Activated T-helper 1 cell treated with anti-CD3 and anti-CD28 coated beads, Interleukin-12 subunit alpha, Interleukin-12 subunit beta, Interleukin-2, Interleukin-4 antibody, amounts not matched to agents 30 ng/mL and 10 ng/mL and 1 ng/mL, durations not matched to agents 14 hours and 24 hours and 36 hours (primary cell): ENCODE measurements around the gene EIF4G3. TPM values are rescaled to one million over a fixed set of nuclear protein-coding genes. Genes with fewer than 3 reads are reported as not detected.
"Not testable (repeated sequence)": the region's sequence is repeated elsewhere in the genome, so short reads cannot be mapped to it uniquely, and the experiment has no call there.

ENCODE experiments used
- DNase-seq: peaks from one replicate; pipeline ENCODE4 v3.0.0; 2021; ENCODE audit warnings: low spot score
- H3K27ac Mint-ChIP-seq: one replicate; pipeline ENCODE4 v1.8.0; 2021; ENCODE audit warnings: mild to moderate bottlenecking, mixed read lengths
- H3K27me3 Mint-ChIP-seq: one replicate; pipeline ENCODE4 v1.8.0; 2022; ENCODE audit warnings: mild to moderate bottlenecking, moderate library complexity, mixed read lengths; ENCODE audit not compliant: insufficient read depth
- H3K36me3 Mint-ChIP-seq: one replicate; pipeline ENCODE4 v1.8.0; 2021; ENCODE audit warnings: low read depth, mixed read lengths
- H3K4me1 Mint-ChIP-seq: one replicate; pipeline ENCODE4 v1.8.0; 2021; ENCODE audit warnings: low read depth, mixed read lengths
- H3K4me3 Mint-ChIP-seq: one replicate; pipeline ENCODE4 v1.8.0; 2021; ENCODE audit warnings: mild to moderate bottlenecking, moderate library complexity, mixed read lengths
- H3K9me3 Mint-ChIP-seq: one replicate; pipeline ENCODE4 v1.8.0; 2021; ENCODE audit warnings: mixed read lengths
- intact Hi-C: fragments of 100-400 bp; cut with micrococcal nuclease; formaldehyde crosslinking; loops from one replicate; pipeline ENCODE4 v1.15.1; 2024
- total RNA-seq: library from RNA; stranded (reverse); gene quantifications from 2 replicates; pipeline ENCODE4 v1.2.3, GENCODE V29; 2022

The EIF4G3 gene
- total RNA-seq, 1 donor from 2014 or later: 67.5 TPM

DNA sequence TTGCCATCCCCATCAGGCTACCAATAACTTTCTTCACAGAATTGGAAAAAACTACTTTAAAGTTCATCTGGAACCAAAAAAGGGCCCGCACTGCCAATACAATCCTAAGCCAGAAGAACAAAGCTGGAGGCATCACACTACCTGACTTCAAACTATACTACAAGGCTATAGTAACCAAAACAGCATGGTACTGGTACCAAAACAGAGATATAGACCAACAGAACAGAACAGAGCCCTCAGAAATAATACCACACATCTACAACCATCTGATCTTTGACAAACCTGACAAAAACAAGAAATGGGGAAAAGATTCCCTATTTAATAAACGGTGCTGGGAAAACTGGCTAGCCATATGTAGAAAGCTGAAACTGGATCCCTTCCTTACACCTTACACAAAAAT lies 84.2 kb downstream of the EIF4G3 start:
- H3K27me3 Mint-ChIP-seq, H3K27ac Mint-ChIP-seq, H3K4me3 Mint-ChIP-seq, intact Hi-C loops, H3K9me3 Mint-ChIP-seq, DNase-seq: not testable (repeated sequence)
- Mint-ChIP-seq H3K4me1 (peaks cover 20% of the 10 kb centered on the region), H3K36me3 (peaks cover 37% of the 10 kb centered on the region)

DNA sequence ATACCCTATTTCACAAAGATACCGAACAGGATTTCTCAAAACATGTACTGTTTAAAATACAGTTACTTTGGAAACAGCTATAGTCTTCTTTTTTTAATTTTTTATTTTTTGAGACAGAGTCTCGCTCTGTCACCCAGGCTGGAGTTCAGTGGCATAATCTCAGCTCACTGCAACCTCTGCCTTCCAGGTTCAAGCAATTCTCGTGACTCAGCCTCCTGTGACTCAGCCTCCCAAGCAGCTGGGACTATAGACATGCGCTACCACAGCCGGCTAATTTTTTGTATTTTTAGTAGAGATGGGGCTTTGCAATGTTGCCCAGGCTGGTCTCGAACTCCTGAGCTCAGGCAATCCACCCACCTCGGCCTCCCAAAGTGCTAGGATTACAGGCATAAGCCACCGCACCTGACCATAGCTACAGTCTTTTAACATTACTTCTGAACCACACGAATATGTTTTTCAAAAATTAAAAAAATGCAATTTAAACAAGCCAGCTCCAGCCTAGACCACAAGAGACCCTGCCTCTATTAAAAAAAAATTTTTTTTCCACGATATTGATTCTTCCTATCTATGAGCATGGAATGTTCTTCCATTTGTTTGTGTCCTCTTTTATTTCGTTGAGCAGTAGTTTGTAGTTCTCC lies 85.5 kb downstream of the EIF4G3 start:
- H3K27me3 Mint-ChIP-seq, intact Hi-C loops, H3K9me3 Mint-ChIP-seq, H3K27ac Mint-ChIP-seq, DNase-seq, H3K4me3 Mint-ChIP-seq: not testable (repeated sequence)
- Mint-ChIP-seq H3K4me1 (peaks cover 20% of the 10 kb centered on the region), H3K36me3 (peaks cover 34% of the 10 kb centered on the region)

- Mint-ChIP-seq H3K4me1 (peaks cover 20% of the 10 kb centered on the region), H3K27ac (no peak overlapping the region), H3K27me3 (no peaks in the 10 kb centered on the region), H3K4me3 (no peak overlapping the region), H3K36me3 (peaks cover 34% of the 10 kb centered on the region), H3K9me3 (peaks cover 5% of the 10 kb centered on the region)
- intact Hi-C loops: no loop called here
- DNase-seq: no peak
These were observed 86.2 kb downstream of the EIF4G3 start for GRCh38 chr1:21090463-21090862.

DNA sequence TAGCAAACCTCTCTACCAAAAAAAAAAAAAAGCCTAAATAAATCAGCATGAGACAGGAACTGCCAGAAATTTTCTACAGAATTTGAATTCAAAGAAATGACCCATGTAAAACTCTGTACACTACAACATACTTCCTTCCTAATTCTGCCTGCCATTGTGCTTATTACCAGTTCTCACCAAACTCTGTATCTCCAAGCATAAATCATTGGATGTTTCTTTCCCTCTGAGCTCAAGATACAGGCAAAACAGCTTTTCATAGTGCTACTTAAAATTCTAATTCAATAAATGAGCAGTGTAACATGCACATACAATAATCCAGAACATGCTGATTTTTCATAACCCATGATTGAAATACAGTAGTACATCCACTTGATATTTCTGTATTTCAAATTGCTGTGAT lies 87.0 kb downstream of the EIF4G3 start:
- DNase-seq: no peak
- H3K4me1 Mint-ChIP-seq: peaks cover 20% of the 10 kb centered on the region
- intact Hi-C loops: no loop called here
- no peaks in the 10 kb centered on the region for H3K27me3 Mint-ChIP-seq
- H3K9me3 Mint-ChIP-seq: peaks cover under 1% of the 10 kb centered on the region
- no peak overlapping the region for H3K4me3 Mint-ChIP-seq
- H3K36me3 Mint-ChIP-seq: peaks cover 31% of the 10 kb centered on the region
- no peak overlapping the region for H3K27ac Mint-ChIP-seq

- Mint-ChIP-seq H3K27me3 (no peaks in the 10 kb centered on the region), H3K36me3 (peaks cover 31% of the 10 kb centered on the region), H3K4me3 (no peak overlapping the region), H3K27ac (no peak overlapping the region), H3K9me3 (no peaks in the 10 kb centered on the region), H3K4me1 (peaks cover 25% of the 10 kb centered on the region)
- intact Hi-C loops: no loop called here
- DNase-seq: no peak
These were observed 87.4 kb downstream of the EIF4G3 start for GRCh38 chr1:21089299-21089698.

DNA sequence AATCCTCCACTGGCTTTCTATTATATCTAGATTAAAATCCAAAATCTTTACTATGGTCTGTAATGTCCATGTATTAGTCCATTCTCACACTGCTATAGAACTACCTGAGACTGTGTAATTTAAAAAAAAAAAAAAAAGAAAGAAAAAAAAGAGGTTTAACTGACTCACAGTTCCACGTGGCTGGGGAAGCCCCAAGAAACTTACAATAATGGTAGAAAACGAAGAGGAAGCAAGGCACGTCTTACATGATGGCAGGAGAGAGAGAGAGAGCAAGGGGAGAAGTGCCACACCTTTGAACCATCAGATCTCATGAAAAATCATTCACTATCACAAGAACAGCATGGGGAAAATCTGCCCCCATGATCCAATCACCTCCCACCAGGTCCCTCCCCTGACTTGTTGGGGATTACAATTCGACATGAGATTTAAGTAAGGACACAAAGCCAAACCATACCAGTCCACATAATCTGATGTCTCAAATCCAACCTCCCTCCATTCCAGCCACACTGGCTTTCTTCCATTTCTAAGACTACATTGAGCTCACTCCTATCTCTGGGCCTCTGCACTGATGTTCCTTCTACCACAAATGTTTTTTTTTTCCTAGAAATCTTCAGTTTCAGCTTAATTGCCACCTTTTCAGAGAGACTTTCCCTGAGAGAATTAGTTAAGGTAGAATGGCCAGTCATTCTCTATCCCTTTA lies 92.4 kb downstream of the EIF4G3 start:
- Mint-ChIP-seq H3K27ac (no peak overlapping the region), H3K27me3 (no peaks in the 10 kb centered on the region), H3K36me3 (peaks cover 15% of the 10 kb centered on the region), H3K9me3 (no peaks in the 10 kb centered on the region), H3K4me1 (peaks cover 19% of the 10 kb centered on the region), H3K4me3 (no peak overlapping the region)
- intact Hi-C loops: no loop called here
- DNase-seq: no peak

DNA sequence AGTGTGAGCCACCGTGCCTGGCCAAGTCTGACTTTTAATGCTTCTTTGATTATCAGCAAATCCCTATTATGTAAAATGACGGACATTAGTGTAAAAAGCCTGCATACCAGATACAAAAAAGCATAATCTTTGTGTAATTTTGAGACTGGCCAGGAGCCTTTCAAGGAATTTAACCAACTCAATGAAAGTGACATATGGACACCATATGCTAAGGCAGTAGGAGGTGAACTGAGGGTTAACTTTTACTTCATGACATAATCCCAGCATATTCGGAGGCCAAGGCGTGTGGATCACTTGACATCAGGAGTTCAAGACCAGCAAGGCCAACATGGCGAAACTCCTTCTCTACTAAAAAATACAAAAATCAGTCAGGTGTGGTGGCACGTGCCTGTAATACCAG lies 94.6 kb downstream of the EIF4G3 start:
- Mint-ChIP-seq H3K36me3 (peaks cover 14% of the 10 kb centered on the region), H3K4me3 (no peak overlapping the region)

DNA sequence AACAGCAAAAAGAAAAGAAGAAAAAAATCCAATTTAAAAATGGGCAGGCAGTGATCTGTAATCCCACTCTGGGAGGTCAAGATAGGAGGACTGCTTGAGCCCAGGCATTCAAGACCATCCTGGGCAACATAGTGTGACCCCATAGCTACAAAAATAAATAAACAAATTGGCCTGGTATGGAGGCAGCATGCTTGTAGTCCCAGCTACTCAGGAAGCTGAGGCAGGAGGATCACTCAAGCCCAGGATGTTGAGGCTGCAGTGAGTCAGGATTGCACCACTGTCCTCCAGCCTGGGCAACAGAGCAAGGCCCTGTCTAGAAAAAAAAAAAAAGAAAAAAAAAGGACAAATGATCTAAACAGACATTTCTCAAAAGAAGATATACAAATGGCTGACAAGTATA lies 99.6 kb downstream of the EIF4G3 start:
- no peaks in the 10 kb centered on the region for H3K27me3 Mint-ChIP-seq
- peaks cover 10% of the 10 kb centered on the region for H3K36me3 Mint-ChIP-seq
- H3K4me3 Mint-ChIP-seq: no peak overlapping the region
- intact Hi-C loops: no loop called here
- H3K27ac Mint-ChIP-seq: no peak overlapping the region
- peaks cover 22% of the 10 kb centered on the region for H3K4me1 Mint-ChIP-seq
- DNase-seq: no peak
- H3K9me3 Mint-ChIP-seq: no peaks in the 10 kb centered on the region

More for the DNA sequence above, 94.6 kb downstream of the EIF4G3 start:
- Mint-ChIP-seq H3K4me1 (peaks cover 21% of the 10 kb centered on the region), H3K9me3 (no peaks in the 10 kb centered on the region), H3K27ac (no peak overlapping the region), H3K27me3 (no peaks in the 10 kb centered on the region)
- no peak for DNase-seq
- intact Hi-C loops: no loop called here

DNA sequence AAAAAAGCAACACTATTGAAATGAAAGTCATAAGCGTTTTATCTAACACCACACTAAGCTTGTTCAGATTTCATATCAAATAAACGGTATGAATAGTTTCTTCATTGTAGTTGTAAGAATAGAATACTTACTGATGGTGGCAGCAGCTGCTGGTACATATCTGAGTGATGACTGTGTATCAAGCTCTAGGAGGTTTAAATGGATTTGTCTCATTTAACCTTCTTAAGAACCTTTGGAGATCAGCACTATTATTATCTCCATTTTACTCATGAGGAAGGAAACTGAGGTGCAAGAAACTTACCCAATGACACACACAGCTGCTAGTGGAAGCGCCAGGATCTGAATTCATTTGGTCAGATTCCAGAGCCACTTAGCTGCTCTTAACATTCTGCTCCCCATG lies 104.0 kb downstream of the EIF4G3 start:
- Mint-ChIP-seq H3K27ac (no peak overlapping the region), H3K9me3 (no peaks in the 10 kb centered on the region), H3K36me3 (peaks cover 8% of the 10 kb centered on the region), H3K4me3 (no peak overlapping the region), H3K27me3 (no peaks in the 10 kb centered on the region), H3K4me1 (peaks cover 15% of the 10 kb centered on the region)
- DNase-seq: no peak
- intact Hi-C loops: no loop called here

GRCh38 chr1:21069549-21069948 lies 107.1 kb downstream of the EIF4G3 start:
- no peaks in the 10 kb centered on the region for H3K36me3 Mint-ChIP-seq
- no peak for DNase-seq
- intact Hi-C loops: no loop called here
- no peak overlapping the region for H3K4me3 Mint-ChIP-seq
- no peaks in the 10 kb centered on the region for H3K9me3 Mint-ChIP-seq
- no peak overlapping the region for H3K27ac Mint-ChIP-seq
- H3K27me3 Mint-ChIP-seq: no peaks in the 10 kb centered on the region
- no peaks in the 10 kb centered on the region for H3K4me1 Mint-ChIP-seq

DNA sequence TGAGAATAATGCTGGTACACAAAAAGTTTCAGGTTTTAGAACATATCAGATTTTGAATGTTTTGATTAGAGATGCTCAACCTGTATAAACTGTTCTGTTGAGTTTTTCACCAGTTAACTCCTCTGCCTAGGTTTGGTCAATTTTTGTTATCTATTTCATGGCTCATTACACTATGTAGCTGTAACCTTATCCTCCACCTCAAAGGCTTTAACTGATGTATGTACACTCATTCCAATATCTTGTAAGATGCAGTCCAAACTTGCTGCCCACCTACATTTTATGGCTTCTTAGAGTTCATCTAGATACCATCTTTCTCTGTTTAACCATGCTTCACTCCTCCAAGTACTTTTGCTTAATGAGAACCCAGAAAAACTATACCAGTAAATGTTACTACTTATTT lies 107.8 kb downstream of the EIF4G3 start:
- no peak overlapping the region for H3K4me3 Mint-ChIP-seq
- H3K4me1 Mint-ChIP-seq: no peaks in the 10 kb centered on the region
- intact Hi-C loops: no loop called here
- H3K27ac Mint-ChIP-seq: no peak overlapping the region
- H3K27me3 Mint-ChIP-seq: no peaks in the 10 kb centered on the region
- H3K36me3 Mint-ChIP-seq: no peaks in the 10 kb centered on the region
- H3K9me3 Mint-ChIP-seq: no peaks in the 10 kb centered on the region
- no peak for DNase-seq

GRCh38 chr1:21067551-21068227 lies 109.0 kb downstream of the EIF4G3 start:
- intact Hi-C loops: no loop called here
- H3K27me3 Mint-ChIP-seq: no peaks in the 10 kb centered on the region
- H3K36me3 Mint-ChIP-seq: no peaks in the 10 kb centered on the region
- no peak for DNase-seq
- no peak overlapping the region for H3K27ac Mint-ChIP-seq
- no peaks in the 10 kb centered on the region for H3K4me1 Mint-ChIP-seq
- no peak overlapping the region for H3K4me3 Mint-ChIP-seq
- no peaks in the 10 kb centered on the region for H3K9me3 Mint-ChIP-seq

- H3K27ac Mint-ChIP-seq: no peak overlapping the region
- no peaks in the 10 kb centered on the region for H3K4me1 Mint-ChIP-seq
- no peak overlapping the region for H3K4me3 Mint-ChIP-seq
- H3K9me3 Mint-ChIP-seq: no peaks in the 10 kb centered on the region
- no peak for DNase-seq
- no peaks in the 10 kb centered on the region for H3K36me3 Mint-ChIP-seq
- intact Hi-C loops: no loop called here
- no peaks in the 10 kb centered on the region for H3K27me3 Mint-ChIP-seq
These were observed 110.2 kb downstream of the EIF4G3 start for GRCh38 chr1:21066356-21067012.
